ENCODE data around the gene GNAI2.

Gene GNAI2

GRCh38 chr3:50235716-50236483 lies at the start of gene GNAI2:
Gene GNAI2, plus strand, starts transcription at chr3:50236204. Its CDS starts 132 bp downstream, at chr3:50236336.
- DNase-seq (ENCODE audit: low read depth in 2 of 2): peak; percentile 95 to 96

- no peak for DNase-seq (ENCODE audit: low read depth in 2 of 2)
These were observed 48.3 kb upstream of the GNAI2 start for GRCh38 chr3:50187750-50188149.

GRCh38 chr3:50189274-50189673 lies 46.7 kb upstream of the GNAI2 start:
- DNase-seq (ENCODE audit: low read depth in 2 of 2): peak; percentile 53

- no peak for DNase-seq (ENCODE audit: low read depth in 2 of 2)
These were observed 46.0 kb upstream of the GNAI2 start for GRCh38 chr3:50189989-50190388.

- no peak for DNase-seq (ENCODE audit: low read depth in 2 of 2)
These were observed 44.9 kb upstream of the GNAI2 start, which contains the start of gene GNAT1 for GRCh38 chr3:50190936-50191660. Gene GNAT1, plus strand, starts transcription at chr3:50191610. Its CDS starts 116 bp downstream, at chr3:50191726.

GRCh38 chr3:50192124-50192523 lies 43.9 kb upstream of the GNAI2 start:
- no peak for DNase-seq (ENCODE audit: low read depth in 2 of 2)

- DNase-seq (ENCODE audit: low read depth in 2 of 2): peak; percentile 6 to 8
These were observed 43.3 kb upstream of the GNAI2 start for GRCh38 chr3:50192689-50193141.

GRCh38 chr3:50193286-50193685 lies 42.7 kb upstream of the GNAI2 start:
- no peak for DNase-seq (ENCODE audit: low read depth in 2 of 2)

GRCh38 chr3:50193746-50194127 lies 42.3 kb upstream of the GNAI2 start:
- no peak for DNase-seq (ENCODE audit: low read depth in 2 of 2)

- DNase-seq (ENCODE audit: low read depth in 2 of 2): peak; percentile 15 to 16
These were observed 41.7 kb upstream of the GNAI2 start for GRCh38 chr3:50194128-50194902.

- no peak for DNase-seq (ENCODE audit: low read depth in 2 of 2)
These were observed 41.0 kb upstream of the GNAI2 start for GRCh38 chr3:50194903-50195500.

- no peak for DNase-seq (ENCODE audit: low read depth in 2 of 2)
These were observed 40.3 kb upstream of the GNAI2 start for GRCh38 chr3:50195501-50196252.

- no peak for DNase-seq (ENCODE audit: low read depth in 2 of 2)
These were observed 39.7 kb upstream of the GNAI2 start for GRCh38 chr3:50196253-50196801.

- no peak for DNase-seq (ENCODE audit: low read depth in 2 of 2)
These were observed 34.3 kb upstream of the GNAI2 start for GRCh38 chr3:50201573-50202315.

- DNase-seq (ENCODE audit: low read depth in 2 of 2): no peak
These were observed 33.5 kb upstream of the GNAI2 start for GRCh38 chr3:50202353-50203112.

GRCh38 chr3:50203113-50203808 lies 32.7 kb upstream of the GNAI2 start:
- DNase-seq (ENCODE audit: low read depth in 2 of 2): no peak

GRCh38 chr3:50203809-50204803 lies 31.9 kb upstream of the GNAI2 start:
- DNase-seq (ENCODE audit: low read depth in 2 of 2): no peak
